Amygdala (tissue), 56 donors: ENCODE data around the gene QSER1.

Source experiments
- DNase-seq, 56 donors: peaks; one replicate each; lab custom pipeline; 2025; lab: John Stamatoyannopoulos, UW

Gene QSER1

DNA sequence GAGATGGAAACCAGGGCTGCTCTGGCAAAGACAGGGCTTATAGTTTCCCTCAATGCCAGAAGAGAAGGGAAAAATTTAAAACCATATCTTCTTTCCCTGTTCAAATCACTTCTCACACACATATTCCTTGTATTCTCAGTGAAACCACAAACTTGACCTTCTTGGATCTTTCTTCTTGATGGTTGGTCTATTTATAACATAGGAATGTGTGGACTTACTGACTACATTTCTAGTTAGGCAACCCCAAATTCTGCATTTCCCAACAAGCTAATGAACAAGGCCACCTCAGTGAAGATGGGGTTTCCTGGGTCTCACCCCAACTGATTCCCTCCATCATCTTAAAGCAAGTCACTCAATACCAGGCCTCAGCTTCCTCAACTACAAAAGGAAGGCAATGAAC is 3.8 kb upstream of the QSER1 start:
- no peak for DNase-seq

DNA sequence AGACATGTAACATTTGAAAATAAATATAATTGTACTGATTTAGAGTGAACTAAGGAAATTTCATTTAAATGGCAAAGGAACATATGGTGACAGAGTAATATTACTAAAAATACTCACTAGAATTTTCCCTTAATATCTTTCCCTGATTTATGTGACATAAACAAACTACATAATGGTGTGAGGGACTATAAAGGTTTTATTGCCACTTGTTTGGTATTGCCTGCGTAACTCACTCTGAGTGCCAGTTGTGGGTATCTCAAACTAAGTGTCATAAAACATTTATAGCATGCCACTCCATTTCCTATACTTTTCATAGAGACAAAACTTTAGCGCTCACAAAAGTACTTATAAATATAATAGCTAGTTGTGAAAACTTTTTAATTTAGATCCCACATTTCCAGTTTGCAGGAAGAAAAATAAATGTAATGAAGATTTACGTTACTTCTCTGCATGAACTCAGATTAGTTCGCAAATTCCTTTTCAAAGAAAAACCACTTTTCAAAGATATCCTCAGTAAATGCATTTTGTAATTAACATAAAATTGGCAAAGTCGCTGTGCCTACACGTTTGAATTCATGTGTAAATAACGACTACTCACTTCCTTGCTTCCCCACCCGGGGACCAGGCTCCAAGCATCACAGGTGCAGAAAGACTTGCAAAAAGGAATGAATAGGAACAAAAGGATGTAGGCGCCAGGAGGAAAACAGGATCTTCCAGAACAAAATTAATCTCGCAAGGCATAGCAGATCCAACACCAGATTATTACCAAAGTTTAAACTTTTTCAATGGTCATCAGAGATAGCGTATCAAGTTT is 1.6 kb upstream of the QSER1 start:
- no peak for DNase-seq

DNA sequence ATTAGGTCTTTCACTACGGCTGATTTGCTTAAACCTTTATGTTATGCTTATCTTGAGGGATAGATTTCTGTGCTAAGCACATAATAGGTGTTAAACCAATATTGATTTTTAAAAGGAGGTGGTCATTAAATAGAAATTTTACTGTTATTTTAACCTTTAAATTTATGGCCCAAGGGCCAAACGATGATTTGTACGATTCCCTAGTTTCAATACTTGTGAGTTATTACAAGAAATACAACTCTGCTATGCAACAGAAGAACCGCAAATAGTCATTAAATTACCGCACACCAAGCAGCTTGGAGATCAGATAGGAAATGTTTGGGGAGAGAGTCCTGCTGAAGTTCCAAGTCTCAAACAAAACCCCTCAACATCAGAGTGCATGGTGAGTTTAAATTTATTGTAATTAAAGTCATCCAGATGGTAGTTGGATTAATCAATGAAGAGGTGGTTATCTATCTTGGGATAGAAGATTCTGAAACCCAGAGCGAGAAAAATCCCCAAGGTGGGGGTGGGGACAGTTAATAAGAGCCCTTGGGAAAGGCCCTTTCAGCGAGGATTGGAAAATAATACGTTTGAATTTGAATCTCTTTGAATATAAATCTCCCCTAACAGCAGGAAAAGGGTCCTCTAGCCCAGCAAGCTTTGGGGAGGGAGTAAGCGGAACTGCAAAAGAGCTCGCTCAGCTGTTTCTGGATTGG is 805 bp upstream of the QSER1 start:
- DNase-seq = no peak

DNA sequence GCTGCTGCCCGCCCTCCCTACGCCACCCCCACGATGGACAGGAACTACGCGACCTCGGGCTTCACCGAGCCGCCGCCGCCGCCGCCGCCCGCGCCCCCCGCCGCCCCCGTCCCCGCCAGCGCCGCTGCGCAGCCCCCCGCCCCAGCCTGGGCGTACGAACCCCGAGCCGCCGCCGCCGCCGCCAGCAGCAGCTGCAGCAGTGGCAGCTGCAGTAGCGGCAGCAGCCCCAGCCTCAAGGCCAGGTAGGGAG is 407 bp downstream of the QSER1 start:
- DNase-seq = peak in 4 of 56 donors; percentile 38 to 57 (median 50)

DNA sequence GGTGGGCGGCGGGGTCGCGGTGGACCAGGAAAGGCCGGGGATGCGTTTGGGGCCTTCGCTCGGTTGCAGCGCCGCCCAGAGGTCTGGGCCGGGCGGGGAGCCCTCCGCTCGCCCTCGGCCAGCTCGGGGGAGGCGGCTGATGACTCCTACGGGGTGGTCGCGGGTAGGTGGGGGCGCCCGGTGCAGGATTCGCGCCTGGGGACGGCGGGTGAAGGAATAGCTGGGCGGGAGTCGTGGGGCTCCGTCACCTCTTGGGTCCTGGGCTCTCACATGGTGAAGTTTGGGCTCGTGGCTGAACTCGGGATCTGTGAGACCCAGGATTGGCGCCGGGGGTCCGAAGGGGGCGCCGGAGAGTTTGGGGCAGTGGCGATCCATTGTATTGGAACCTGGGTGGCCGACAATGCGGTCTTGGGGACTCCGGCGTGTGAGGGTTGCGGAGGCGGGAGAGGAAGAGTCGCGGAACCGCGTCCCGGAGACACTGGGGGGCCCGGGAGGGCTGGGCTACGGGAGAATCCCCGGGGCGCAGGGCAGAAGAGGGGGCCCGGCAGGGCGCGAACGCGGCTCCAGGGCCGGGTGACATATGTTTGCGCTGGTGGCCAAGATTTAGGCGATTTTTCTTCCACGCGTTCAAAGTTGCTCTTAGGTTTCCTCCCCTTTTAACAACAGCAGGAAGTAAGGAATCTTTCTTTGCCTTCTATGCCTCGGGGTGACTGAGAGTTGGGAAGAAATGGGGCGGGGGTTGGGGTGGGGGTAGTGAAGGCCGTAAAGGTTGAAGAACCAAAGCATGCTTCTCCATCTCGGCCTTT is 935 bp downstream of the QSER1 start:
- DNase-seq = peak in 44 of 56 donors; percentile 19 to 72 (median 54)

DNA sequence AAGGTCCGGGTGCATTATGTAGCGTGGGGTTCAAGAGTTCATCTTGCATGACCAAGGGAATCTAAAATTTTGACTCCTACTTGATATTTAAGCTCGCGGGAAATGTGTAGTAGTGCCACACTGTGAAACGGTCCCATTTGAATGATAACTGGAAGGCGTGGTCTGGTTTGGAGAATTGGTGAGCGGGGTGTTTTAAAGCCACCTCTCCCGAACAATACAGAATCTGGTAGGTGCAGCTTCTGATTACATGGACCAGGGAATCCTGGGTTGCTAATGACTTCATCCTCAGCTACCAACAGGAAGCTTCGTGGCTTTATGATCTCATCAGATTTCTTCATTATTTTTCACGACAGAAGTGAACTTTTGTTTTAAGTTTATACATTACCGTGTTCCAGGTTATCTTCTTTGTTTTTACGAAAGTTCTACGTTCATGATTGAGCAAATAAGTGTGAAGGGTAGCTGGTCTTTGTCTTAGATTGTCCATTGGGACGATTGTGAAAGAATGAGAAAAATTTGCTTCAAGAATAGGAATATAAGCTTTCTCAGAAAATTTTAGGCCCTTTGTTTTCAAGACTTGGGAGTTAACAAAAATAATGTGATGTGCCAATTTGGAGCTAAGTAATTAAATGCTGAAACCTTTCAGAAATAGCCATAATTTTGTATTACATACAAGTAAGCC is 1.7 kb downstream of the QSER1 start:
- peak in 8 of 56 donors; percentile 3 to 33 (median 11) for DNase-seq

DNA sequence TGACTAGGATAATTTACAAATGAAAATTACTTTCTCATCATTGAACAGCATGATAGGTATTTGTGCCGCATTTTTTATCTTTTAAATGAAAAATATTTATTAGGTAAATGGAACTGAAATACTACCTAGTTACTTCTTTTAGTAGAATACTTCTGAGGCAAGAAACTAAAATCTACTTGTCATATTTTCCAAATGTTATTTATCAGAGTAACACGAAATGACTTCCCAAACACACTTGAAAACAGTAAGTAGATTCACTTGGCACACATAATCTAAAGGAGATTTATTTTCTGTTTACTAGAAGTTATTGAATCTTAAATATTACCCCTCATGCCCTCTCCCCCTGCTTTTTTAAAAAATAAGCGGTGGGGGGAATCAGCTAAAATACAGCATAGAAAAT is 2.3 kb downstream of the QSER1 start:
- no peak for DNase-seq

DNA sequence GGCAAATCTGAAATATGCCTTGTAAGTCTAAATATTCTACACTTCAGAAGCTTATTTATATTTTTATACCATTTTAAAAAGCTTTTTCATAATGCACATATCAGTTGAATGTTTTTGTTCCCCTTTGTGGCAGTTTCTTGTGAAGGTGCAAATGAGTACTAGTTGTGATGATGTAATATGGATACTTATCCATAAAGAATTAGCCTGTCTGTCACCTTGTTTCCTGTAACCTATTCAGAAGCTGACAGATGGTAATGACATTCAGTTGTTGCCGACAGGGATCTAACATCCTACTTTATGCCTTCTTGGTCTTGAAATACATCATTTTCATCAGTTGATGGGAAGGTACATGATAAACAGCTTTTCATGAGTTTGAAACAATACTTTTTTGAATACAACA is 2.9 kb downstream of the QSER1 start:
- no peak for DNase-seq

DNA sequence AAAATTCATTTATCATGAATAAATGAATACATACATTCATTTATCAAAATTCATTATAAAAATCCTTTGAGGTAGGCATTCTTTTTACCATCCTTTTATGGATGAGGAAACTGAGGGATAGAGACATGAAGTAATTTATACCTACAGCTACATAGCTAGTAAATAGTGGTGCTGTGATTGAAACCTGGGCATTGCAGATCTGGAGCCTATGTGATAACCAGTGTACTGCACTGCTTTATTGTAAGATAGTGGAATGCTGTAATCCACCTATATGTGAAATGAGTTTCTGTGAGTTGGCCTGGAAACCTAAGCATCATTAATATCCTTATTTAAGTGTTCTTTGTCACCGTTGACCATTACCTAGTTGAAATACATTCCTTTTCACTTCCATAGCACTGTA is 4.5 kb downstream of the QSER1 start:
- DNase-seq = no peak

DNA sequence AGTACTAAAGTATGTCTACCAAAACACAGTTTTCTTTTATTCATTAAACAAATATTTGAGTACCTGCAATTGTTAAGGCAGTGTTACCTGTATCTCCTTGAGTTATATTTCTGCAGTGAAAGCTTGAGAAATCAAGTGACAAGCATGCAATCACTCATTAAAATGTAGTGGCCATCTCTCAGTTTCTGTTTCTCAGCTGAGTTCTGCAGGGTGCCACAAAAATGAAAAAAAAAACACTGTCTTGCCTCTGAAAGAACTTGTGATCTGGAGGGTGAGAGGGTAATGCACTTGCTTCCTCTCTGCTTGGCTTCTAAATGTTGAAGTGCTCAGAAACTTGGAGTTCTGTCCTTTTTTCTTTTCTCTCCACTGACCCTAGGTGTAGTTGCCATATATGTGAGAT is 6.8 kb downstream of the QSER1 start:
- DNase-seq = no peak

DNA sequence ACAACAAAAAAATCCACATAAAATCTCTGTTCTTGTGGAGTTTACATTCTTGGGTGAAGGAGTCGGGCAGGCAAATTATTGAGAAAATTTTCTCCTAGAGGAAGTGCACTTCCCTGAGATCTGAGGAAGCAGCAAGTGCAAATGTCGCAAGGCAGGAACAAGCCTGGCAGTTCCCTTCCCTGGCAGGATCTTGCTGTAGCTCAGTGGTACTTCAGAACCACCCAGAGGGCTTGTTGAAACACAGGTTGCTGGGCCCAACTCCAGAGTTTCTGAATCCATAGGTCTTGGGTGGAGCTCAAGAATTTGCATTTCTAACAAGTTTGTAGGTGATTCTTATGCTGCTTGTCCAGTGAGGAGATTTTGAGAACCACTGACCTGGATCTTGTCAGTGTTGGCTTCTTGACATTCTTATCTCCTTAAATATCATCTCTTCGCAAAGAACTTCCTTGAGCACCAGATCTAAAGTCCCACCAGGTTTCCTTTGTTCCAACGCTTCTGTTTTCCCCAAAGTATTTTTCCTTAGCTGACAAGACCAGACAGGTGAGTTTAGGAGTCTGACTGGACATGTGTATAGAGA is 9.6 kb downstream of the QSER1 start:
- DNase-seq = peak in 1 of 56 donors; percentile 10

DNA sequence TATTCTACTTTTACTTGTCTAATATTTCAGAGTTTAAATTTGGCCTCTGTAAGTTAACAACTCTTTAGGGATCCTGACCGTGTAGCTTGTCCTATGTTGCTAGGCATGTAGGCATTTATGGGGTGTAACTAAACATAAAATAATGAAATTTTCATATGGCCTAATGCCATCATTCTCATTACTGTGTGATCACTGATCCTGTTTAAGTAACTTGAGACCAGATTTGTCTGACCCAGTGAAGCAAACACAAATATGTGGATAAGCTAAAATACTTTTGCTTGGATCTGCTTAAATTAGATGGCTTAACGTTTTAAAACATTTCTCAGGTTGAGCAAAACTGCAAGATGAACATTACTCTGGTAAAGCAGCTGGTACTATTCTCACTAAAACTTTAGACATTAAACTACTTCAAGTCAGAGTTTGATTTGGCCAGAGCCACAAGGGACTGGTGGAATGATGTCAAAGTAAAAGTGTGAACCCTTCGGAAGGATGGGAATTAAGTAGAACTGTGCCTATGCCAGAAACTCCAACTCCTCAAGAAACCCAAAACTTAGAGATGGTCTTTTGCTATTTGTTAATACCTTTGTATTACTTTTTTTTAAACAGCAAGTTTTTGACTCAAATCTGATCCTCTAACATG is 12.5 kb downstream of the QSER1 start:
- DNase-seq = no peak

DNA sequence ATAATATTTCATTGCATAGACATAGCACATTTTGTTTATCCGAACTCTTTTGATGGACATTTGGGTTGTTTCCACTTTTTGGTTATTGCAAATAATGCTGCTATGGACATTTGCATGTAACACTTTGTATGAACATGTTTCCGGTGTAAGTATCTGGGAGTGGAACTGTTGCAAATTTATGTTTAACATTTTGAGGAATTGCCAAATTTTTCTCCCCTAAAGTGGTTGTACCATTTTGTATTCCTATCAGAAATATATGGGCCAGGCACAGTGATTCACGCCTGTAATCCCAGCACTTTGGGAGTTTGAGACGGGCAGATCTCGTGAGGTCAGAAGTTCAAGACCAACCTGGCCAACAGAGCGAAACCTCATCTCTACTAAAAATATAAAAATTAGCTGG is 16.0 kb downstream of the QSER1 start:
- no peak for DNase-seq

DNA sequence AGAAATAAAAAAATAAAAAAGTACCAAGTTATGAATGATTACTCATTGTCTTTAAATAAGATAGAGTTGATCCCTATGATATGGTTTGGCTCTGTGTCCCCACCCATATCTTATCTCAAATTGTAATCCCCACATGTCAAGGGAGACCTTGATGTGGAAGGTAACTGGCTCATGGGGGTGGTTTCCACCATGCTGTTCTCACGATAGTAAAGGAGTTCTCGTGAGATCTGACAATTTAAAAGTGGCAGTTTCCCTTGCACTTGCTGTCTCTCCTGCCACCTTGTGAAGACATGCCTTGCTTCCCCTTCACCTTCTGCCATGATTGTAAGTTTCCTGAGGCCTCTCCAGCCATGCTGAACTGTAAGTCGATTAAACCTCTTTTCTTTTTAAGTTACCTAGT is 18.8 kb downstream of the QSER1 start:
- DNase-seq = no peak

DNA sequence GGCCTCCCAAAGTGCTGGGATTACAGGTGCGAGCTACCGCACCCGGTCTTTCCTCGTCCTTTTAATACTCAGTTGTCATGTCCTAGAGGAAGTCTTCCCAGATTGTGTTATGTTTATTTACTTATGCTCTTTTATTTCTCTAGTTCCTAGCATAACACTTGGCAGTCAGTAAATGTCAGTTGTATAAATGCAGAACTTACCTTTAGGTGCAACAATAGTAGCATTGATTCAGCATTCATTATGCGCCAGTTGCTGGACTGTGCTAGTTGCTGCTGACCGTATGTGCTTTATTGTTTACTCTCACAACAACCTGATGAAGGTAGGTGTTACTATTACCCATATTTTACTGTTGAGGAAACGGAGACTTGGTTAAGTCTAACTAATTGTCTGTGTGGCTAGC is 20.8 kb downstream of the QSER1 start:
- no peak for DNase-seq

DNA sequence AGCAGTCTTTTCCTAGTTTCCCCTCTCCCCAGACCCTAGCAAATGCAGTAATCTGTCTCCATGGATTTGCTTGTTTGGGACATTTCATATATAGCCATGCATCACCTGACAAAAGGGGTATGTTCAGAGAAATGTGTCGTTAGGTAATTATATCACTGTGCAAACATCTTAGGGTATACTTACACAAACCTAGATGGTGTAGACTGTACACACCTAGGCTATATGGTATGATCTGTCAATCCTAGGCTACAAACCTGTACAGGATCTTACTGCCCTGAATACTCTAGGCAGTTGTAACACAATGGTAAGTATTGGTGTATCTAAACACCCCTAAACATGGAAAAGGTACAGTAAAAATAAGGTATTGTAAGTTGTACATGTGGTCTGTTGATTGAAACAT is 23.8 kb downstream of the QSER1 start:
- no peak for DNase-seq

DNA sequence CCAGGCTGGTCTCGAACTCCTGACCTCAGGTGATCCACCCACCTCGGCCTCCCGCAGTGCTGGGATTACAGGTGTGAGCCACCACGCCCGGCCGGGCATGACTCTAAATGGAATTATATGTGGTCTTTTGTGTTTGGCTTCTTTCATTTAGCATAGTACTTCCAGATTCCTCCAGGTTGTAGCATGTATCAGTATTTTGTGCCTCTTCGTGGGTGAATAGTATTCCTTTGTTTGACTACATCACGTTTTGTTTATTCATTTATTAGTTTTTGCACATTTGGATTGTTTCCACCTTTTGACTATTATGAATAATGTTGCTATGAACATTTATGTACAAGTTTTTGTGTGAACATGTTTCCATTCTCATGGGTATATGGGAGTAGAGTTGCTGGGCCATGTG is 24.4 kb downstream of the QSER1 start:
- DNase-seq = no peak

DNA sequence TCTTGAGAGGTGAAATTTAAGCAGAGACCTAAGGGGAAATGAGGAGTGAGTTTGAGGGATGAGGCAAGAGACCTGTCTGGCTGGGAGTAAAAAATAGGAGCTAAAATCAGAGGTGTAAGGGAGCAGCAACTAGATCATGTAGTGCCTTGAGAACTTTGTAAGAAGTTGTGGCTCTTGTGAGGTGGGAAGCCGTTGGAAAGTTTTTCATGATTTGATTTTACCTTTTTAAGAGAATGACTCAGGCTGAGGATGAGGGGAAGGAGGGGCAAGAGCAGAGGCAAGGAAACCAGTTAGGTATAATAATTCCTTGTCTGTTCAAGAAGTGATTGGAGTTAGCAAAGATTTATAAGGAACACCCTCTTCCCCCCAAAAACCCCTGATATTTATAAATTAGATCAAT is 25.8 kb downstream of the QSER1 start:
- no peak for DNase-seq

DNA sequence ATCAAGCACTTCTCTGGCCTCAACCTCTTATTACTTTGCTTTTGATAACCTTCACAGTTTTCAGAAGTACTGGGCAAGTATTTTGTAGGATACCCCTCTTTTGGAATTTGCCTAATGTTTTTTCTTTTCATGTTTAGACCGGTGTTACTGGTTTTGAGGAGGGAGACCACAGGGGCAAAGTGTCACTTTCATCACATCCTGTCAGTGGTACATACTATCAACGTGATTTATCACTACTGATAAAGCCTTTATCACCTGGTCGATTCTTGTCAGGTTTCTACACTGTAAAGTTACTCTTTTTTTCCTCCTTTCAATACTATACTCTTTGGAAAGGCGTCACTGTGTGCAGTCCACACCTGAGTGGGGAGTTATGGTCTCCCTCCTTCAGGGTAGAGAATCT is 26.7 kb downstream of the QSER1 start:
- no peak for DNase-seq

DNA sequence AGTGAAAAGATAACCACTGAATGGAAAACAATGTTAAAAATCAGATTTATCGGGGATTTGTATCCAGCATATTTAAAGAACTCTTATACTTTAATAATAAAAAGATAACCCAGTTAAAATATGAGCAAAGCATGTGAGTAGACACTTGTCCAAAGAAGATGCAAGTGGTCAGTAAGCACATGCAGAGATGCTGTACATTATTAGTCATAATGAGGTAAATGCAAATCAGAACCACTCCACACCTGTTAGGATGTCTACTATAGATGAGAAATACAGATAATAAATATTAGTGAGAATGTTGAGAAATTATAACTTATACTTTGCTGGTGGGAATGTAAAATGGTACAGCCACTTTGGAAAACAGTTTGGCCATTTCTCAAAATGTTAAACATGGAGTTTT is 28.0 kb downstream of the QSER1 start:
- no peak for DNase-seq
